Suprapubic skin (tissue), 4 donors: ENCODE data around the gene FASLG. TPM values are rescaled to one million over a fixed set of nuclear protein-coding genes. Genes with fewer than 3 reads are reported as not detected.

Source experiments
- DNase-seq, 2 donors: peaks; one replicate each; pipeline ENCODE4 v3.0.0-alpha.2; 2019; ENCODE audit warnings: low spot score in 2 of 2
- H3K27ac ChIP-seq: fragments of 200-600 bp; sonication (generic); one replicate; pipeline ENCODE4 v1.5.1; 2019
- H3K27me3 ChIP-seq: fragments of 200-600 bp; sonication (generic); one replicate; pipeline ENCODE4 v1.5.1; 2019
- H3K36me3 ChIP-seq: fragments of 200-600 bp; sonication (generic); one replicate; pipeline ENCODE4 v1.5.1; 2019
- H3K4me1 ChIP-seq: fragments of 200-600 bp; sonication (generic); one replicate; pipeline ENCODE4 v1.5.1; 2019
- H3K4me3 ChIP-seq: fragments of 200-600 bp; sonication (generic); one replicate; pipeline ENCODE4 v1.5.1; 2019; ENCODE audit warnings: mild to moderate bottlenecking
- H3K9me3 ChIP-seq: fragments of 200-600 bp; sonication (generic); one replicate; pipeline ENCODE4 v1.5.1; 2019
- CTCF ChIP-seq, 2 donors: fragments of 200-600 bp in 1 of 2; fragments of 450-650 bp in 1 of 2; sonication (generic) in 1 of 2; IDR thresholded peaks; one replicate each; pipeline ENCODE4 v1.5.1; 2016 to 2019; ENCODE audit warnings: antibody characterized with exemption in 2 of 2, mild to moderate bottlenecking in 1 of 2, moderate library complexity in 1 of 2
- EP300 ChIP-seq: sonication (generic); formaldehyde crosslinking; IDR thresholded peaks from one replicate; pipeline ENCODE4 v1.6.1; 2017; ENCODE audit warnings: antibody characterized with exemption
- POLR2A ChIP-seq, 2 donors: fragments of 450-650 bp; IDR thresholded peaks; one replicate each; pipeline ENCODE4 v1.6.1; 2017; ENCODE audit warnings: antibody characterized with exemption in 2 of 2, mild to moderate bottlenecking in 2 of 2, moderate library complexity in 2 of 2
- POLR2AphosphoS5 ChIP-seq, 3 donors: sonication (generic); formaldehyde crosslinking; IDR thresholded peaks; one replicate each; pipeline ENCODE4 v1.6.1; 2017; ENCODE audit warnings: antibody characterized with exemption in 3 of 3
- WGBS: methylation state at CpG from one replicate; pipeline ENCODE4 v1.1.5; 2018; 5-methylcytosine and 5-hydroxymethylcytosine counted together
- total RNA-seq, 4 donors: library from RNA; depleted of rRNA; stranded (reverse); fragments of >200 nt; gene quantifications; one replicate each; pipeline ENCODE4 v1.1.0, GENCODE V29; 2016

Gene FASLG
- total RNA-seq, 4 donors from 2014 or later: not detected

GRCh38 chr1:172622541-172622940 lies 36.4 kb upstream of the FASLG start:
- Histone ChIP-seq H3K36me3 (no peaks in the 10 kb centered on the region), H3K4me1 (no peaks in the 10 kb centered on the region), H3K9me3 (peaks cover 10% of the 10 kb centered on the region), H3K4me3 (no peak overlapping the region), H3K27ac (no peak overlapping the region), H3K27me3 (no peaks in the 10 kb centered on the region)
- 90% methylated on average over 3 of the region's 3 CpGs for WGBS
- DNase-seq: no peak
- TF ChIP-seq CTCF (IDR thresholded peaks at IDR 0.05): no peak
- no peak for TF ChIP-seq POLR2A (IDR thresholded peaks at IDR 0.05)
- TF ChIP-seq POLR2AphosphoS5 (IDR thresholded peaks at IDR 0.05): no peak
- no peak for TF ChIP-seq EP300

GRCh38 chr1:172623748-172624147 lies 35.2 kb upstream of the FASLG start:
- no peaks in the 10 kb centered on the region for H3K4me1 ChIP-seq
- 84% methylated on average over 3 of the region's 3 CpGs for whole genome bisulfite sequencing
- TF ChIP-seq POLR2A (IDR thresholded peaks at IDR 0.05) (no peak), EP300 (no peak), CTCF (IDR thresholded peaks at IDR 0.05) (no peak), POLR2AphosphoS5 (IDR thresholded peaks at IDR 0.05) (no peak)
- H3K4me3 ChIP-seq: no peak overlapping the region
- no peak overlapping the region for H3K27ac ChIP-seq
- H3K36me3 ChIP-seq: no peaks in the 10 kb centered on the region
- DNase-seq: no peak
- H3K9me3 ChIP-seq: peaks cover 10% of the 10 kb centered on the region
- no peaks in the 10 kb centered on the region for H3K27me3 ChIP-seq

- Histone ChIP-seq H3K27me3 (no peaks in the 10 kb centered on the region), H3K4me3 (no peak overlapping the region), H3K36me3 (no peaks in the 10 kb centered on the region), H3K4me1 (no peaks in the 10 kb centered on the region), H3K27ac (no peak overlapping the region), H3K9me3 (no peaks in the 10 kb centered on the region)
- 50% methylated on average over 3 of the region's 3 CpGs for WGBS
- TF ChIP-seq POLR2AphosphoS5 (IDR thresholded peaks at IDR 0.05): no peak
- TF ChIP-seq CTCF (IDR thresholded peaks at IDR 0.05): no peak
- TF ChIP-seq POLR2A (IDR thresholded peaks at IDR 0.05): no peak
- no peak for TF ChIP-seq EP300
- no peak for DNase-seq
These were observed 32.1 kb upstream of the FASLG start for GRCh38 chr1:172626845-172627244.

- H3K27me3 ChIP-seq: no peaks in the 10 kb centered on the region
- H3K27ac ChIP-seq: no peak overlapping the region
- H3K4me1 ChIP-seq: no peaks in the 10 kb centered on the region
- DNase-seq: no peak
- no peak overlapping the region for H3K4me3 ChIP-seq
- TF ChIP-seq POLR2AphosphoS5 (IDR thresholded peaks at IDR 0.05): no peak
- no peak for TF ChIP-seq CTCF (IDR thresholded peaks at IDR 0.05)
- TF ChIP-seq POLR2A (IDR thresholded peaks at IDR 0.05): no peak
- TF ChIP-seq EP300: no peak
- no peaks in the 10 kb centered on the region for H3K9me3 ChIP-seq
- no peaks in the 10 kb centered on the region for H3K36me3 ChIP-seq
- WGBS: 85% methylated on average over 3 of the region's 3 CpGs
These were observed 31.2 kb upstream of the FASLG start for GRCh38 chr1:172627702-172628101.

- no peaks in the 10 kb centered on the region for H3K9me3 ChIP-seq
- 64% methylated on average over 4 of the region's 4 CpGs for WGBS
- no peak overlapping the region for H3K4me3 ChIP-seq
- no peak overlapping the region for H3K27ac ChIP-seq
- H3K36me3 ChIP-seq: no peaks in the 10 kb centered on the region
- no peaks in the 10 kb centered on the region for H3K27me3 ChIP-seq
- H3K4me1 ChIP-seq: no peaks in the 10 kb centered on the region
- no peak for TF ChIP-seq POLR2A (IDR thresholded peaks at IDR 0.05)
- DNase-seq: no peak
These were observed 30.5 kb upstream of the FASLG start for GRCh38 chr1:172628401-172628800.

GRCh38 chr1:172629170-172629569 lies 29.7 kb upstream of the FASLG start:
- no peaks in the 10 kb centered on the region for H3K27me3 ChIP-seq
- no peaks in the 10 kb centered on the region for H3K4me1 ChIP-seq
- WGBS: 95% methylated on average over 2 of the region's 2 CpGs
- H3K4me3 ChIP-seq: no peak overlapping the region
- no peak for DNase-seq
- H3K36me3 ChIP-seq: no peaks in the 10 kb centered on the region
- H3K27ac ChIP-seq: no peak overlapping the region
- no peaks in the 10 kb centered on the region for H3K9me3 ChIP-seq
- TF ChIP-seq CTCF (IDR thresholded peaks at IDR 0.05): no peak
- no peak for TF ChIP-seq EP300
- TF ChIP-seq POLR2A (IDR thresholded peaks at IDR 0.05): no peak
- TF ChIP-seq POLR2AphosphoS5 (IDR thresholded peaks at IDR 0.05): no peak
